Esophagus (tissue), 2 donors: ENCODE results near the gene OR5C1. TPM values are rescaled to one million over a fixed set of nuclear protein-coding genes. Genes with fewer than 3 reads are reported as not detected.

ENCODE experiments used
- polyA plus RNA-seq, 2 donors: library from polyadenylated mRNA; stranded (reverse); fragments of 200-250 nt; gene quantifications; one replicate each; pipeline ENCODE4 v1.2.3, GENCODE V29; 2013
- donor health status: healthy with polysubstance abuse.
- donor health status: Bipolar disorder and iron deficiency.

OR5C1 gene
- polyA plus RNA-seq, 2 donors = not detected

Other genes starting within 250 kb of the OR5C1 start
- gene OR1N2, start 235.8 kb upstream of the OR5C1 start, polyA plus RNA-seq = not detected
- gene OR1L8, start 205.5 kb upstream of the OR5C1 start, polyA plus RNA-seq = under 1 TPM in 1 of 2 donors, not detected in 1; 0.01 TPM
- not detected for gene OR1Q1, start 174.2 kb upstream of the OR5C1 start, polyA plus RNA-seq
- not detected for gene OR1B1, start 131.3 kb upstream of the OR5C1 start, polyA plus RNA-seq
- gene OR1L1, start 127.2 kb upstream of the OR5C1 start, polyA plus RNA-seq = not detected
- gene OR1L3, start 113.8 kb upstream of the OR5C1 start, polyA plus RNA-seq = not detected
- gene OR1L4, start 64.9 kb upstream of the OR5C1 start, polyA plus RNA-seq = not detected
- not detected for gene OR1L6, start 46.6 kb upstream of the OR5C1 start, polyA plus RNA-seq
- not detected for gene OR1K1, start 11.2 kb downstream of the OR5C1 start, polyA plus RNA-seq
- gene PDCL, start 39.7 kb downstream of the OR5C1 start, polyA plus RNA-seq = 1 to 10 TPM; 6.7 to 7.3 TPM
- 1 to 10 TPM; 8.5 to 9.2 TPM for gene RC3H2, start 116.4 kb downstream of the OR5C1 start, polyA plus RNA-seq
- gene ZBTB6, start 124.4 kb downstream of the OR5C1 start, polyA plus RNA-seq = 1 to 10 TPM; 1.7 to 3.1 TPM
- gene ZBTB26, start 142.6 kb downstream of the OR5C1 start, polyA plus RNA-seq = 1 to 10 TPM; 2.0 to 2.1 TPM
- 10 to 100 TPM; 12.0 to 16.4 TPM for gene RABGAP1, start 152.1 kb downstream of the OR5C1 start, polyA plus RNA-seq
- gene GPR21, start 244.7 kb downstream of the OR5C1 start, polyA plus RNA-seq = under 1 TPM; 0.12 to 0.20 TPM